ENCODE results near the gene LSMEM2. TPM values are rescaled to one million over a fixed set of nuclear protein-coding genes. Genes with fewer than 3 reads are reported as not detected.
A peak's percentile ranks its signal among the peaks of the same experiment; 100 is the strongest.

The LSMEM2 gene
- total RNA-seq, 1 donor from 2014 or later = not detected

DNA sequence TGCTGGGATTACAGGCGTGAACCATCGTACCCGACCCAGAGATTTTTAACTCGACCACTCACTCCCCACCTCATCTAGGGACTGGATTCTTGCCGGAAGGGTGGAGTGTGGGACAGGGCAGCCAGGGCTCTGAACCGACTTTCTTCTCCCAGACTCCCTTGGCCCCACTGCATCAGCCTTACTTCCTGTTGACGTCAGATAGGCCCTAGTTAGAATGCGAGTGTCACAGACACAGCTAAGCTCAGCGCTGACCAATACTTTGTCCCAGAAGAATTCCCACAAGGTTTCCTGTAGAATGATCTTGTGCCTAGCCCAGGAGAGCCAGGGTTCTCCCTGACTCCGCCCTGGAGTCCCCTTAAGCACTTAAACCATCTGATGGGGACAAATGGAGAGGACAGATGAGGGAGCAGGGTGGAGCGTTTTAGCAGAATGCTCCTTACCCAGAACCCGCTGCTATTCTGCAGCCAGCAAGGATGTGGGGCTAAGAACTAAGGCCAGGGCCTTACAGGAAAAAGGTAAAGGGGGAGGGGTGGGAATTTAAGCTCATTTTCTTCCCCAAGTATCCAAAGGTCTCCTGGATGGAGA lies 54.9 kb downstream of the LSMEM2 start:
- H3K36me3 ChIP-seq (ENCODE audit: control insufficient read depth, insufficient read depth, low read length) = peaks cover 1% of the 10 kb centered on the region
- DNase-seq (ENCODE audit: low read depth) = no peak
- no peaks in the 10 kb centered on the region for H3K27me3 ChIP-seq (ENCODE audit: control insufficient read depth, insufficient read depth, low read length)
- H3K4me3 ChIP-seq (ENCODE audit: low read depth, low read length) = no peak overlapping the region
- TF ChIP-seq, protein P1, sequence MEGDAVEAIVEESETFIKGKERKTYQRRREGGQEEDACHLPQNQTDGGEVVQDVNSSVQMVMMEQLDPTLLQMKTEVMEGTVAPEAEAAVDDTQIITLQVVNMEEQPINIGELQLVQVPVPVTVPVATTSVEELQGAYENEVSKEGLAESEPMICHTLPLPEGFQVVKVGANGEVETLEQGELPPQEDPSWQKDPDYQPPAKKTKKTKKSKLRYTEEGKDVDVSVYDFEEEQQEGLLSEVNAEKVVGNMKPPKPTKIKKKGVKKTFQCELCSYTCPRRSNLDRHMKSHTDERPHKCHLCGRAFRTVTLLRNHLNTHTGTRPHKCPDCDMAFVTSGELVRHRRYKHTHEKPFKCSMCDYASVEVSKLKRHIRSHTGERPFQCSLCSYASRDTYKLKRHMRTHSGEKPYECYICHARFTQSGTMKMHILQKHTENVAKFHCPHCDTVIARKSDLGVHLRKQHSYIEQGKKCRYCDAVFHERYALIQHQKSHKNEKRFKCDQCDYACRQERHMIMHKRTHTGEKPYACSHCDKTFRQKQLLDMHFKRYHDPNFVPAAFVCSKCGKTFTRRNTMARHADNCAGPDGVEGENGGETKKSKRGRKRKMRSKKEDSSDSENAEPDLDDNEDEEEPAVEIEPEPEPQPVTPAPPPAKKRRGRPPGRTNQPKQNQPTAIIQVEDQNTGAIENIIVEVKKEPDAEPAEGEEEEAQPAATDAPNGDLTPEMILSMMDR (IDR thresholded peaks at IDR 0.05; ENCODE audit: insufficient read depth, low read length, poor library complexity, severe bottlenecking) = no peak

DNA sequence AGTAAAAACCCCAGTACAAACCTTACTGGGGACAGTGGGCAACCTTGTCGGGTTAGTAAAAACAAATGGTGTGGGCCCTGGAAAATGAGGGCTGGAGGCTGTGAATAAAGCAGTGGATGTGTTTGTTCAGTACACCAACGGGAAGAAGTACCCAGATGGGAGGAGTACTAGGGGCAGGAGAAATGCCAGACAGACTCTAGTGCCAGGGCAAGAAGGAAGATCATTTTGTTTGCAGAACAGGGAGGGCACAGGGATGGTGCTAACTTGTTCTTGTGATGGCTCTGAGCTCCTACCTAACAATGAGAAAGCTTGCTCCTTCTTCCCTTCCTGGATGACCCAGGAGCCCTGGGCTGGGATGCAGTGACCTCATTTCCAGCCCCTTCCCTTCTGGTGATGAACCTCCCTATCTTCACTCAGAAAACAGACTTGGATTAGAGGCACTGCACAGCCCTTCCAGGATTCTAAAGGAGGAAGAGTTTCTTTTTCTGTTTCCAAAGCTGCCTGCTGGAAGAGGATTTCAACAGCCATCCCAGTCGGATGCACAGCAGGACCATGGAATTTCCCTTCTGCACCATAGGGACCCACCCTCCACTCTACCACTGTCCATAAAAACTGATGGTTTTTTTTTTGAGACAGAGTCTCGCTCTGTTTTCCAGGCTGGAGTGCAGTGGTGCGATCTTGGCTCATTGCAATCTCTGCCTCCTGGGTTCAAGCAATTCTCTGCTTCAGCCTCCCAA lies 55.6 kb downstream of the LSMEM2 start:
- DNase-seq (ENCODE audit: low read depth) = no peak
- Histone ChIP-seq H3K4me3 (ENCODE audit: low read depth, low read length) (no peak overlapping the region), H3K36me3 (ENCODE audit: control insufficient read depth, insufficient read depth, low read length) (peaks cover 1% of the 10 kb centered on the region), H3K27me3 (ENCODE audit: control insufficient read depth, insufficient read depth, low read length) (no peaks in the 10 kb centered on the region)
- TF ChIP-seq, protein P1 (IDR thresholded peaks at IDR 0.05; ENCODE audit: insufficient read depth, low read length, poor library complexity, severe bottlenecking) = no peak

DNA sequence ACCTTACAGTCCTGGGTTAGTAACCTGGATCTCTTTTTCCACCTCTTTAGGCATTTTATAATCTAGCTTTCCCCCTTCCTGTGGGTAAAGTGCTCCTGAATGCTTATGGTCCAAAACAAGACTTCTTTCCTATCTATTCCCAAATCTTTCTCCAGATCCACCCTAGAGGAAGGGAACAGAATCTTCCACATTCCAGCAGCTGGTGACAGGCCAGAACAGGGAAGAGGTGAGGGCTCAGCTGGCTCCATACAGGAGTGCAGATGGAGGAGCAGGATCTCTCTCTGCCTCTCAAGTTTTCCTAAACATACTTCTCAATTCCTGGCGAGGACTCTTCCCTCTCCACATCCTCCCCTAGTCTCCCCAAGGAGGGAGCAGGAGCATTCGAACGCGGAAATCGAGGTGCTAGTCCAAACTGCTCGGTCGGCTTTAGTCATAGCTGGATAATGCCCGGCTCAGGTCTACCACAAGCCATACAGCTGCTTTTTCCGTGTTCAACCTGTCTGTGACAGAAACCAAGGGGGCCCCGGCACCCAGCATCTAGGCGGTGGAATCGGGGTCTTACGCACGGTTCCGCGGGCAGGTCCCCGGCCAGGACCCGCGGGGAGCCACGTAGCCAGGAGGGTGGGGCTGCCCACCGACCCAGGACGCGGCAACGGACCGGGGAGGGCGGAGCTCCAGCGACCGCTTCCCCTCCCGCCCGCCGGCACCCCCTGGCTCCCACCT lies 57.7 kb downstream of the LSMEM2 start:
- Histone ChIP-seq H3K27me3 (ENCODE audit: control insufficient read depth, insufficient read depth, low read length) (peaks cover 11% of the 10 kb centered on the region), H3K4me3 (ENCODE audit: low read depth, low read length) (peak overlapping the region; percentile 74), H3K36me3 (ENCODE audit: control insufficient read depth, insufficient read depth, low read length) (no peaks in the 10 kb centered on the region)
- DNase-seq (ENCODE audit: low read depth) = no peak
- TF ChIP-seq, protein P1 (IDR thresholded peaks at IDR 0.05; ENCODE audit: insufficient read depth, low read length, poor library complexity, severe bottlenecking) = no peak

DNA sequence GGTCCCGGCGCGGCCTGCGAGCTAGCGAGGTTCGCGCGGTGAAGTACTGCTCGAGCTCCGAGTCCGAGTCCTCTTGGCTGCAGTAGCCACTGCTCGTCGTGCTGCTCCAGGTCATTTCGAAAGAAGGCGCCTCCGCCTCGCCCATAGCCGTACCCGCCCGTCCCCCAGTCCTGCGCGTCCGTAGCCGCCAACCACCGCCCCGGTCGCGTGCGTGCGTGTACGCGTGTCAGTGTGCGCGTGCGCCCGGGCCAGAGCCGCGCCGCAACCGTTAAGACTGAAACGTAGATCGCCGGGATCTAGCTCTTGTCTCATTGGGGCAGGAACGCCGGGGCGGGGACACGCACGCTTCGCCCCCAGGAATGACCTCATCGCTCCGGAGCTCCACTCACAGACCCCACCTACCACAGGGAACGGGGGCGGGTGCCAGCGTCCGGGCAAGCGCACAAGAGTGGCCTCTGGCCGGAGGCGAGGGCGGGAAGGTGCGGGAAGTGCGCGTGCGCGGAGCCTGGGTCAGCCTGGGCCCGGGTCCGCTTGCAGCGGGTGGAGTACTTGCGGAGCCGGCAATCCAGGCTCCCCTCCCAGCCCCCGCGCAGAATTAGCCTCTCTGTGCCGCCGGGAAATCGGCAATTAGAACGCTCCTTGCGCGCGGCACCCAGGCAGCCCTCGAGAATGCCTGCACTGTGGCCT lies 58.4 kb downstream of the LSMEM2 start:
- TF ChIP-seq, protein P1 (IDR thresholded peaks at IDR 0.05; ENCODE audit: insufficient read depth, low read length, poor library complexity, severe bottlenecking) = no peak
- DNase-seq (ENCODE audit: low read depth) = peak; percentile 95
- Histone ChIP-seq H3K4me3 (ENCODE audit: low read depth, low read length) (peak overlapping the region; percentile 74), H3K27me3 (ENCODE audit: control insufficient read depth, insufficient read depth, low read length) (peaks cover 11% of the 10 kb centered on the region), H3K36me3 (ENCODE audit: control insufficient read depth, insufficient read depth, low read length) (no peaks in the 10 kb centered on the region)

Other genes starting within 250 kb of the LSMEM2 start
- gene RBM5, start 190.2 kb upstream of the LSMEM2 start, total RNA-seq = 84.5 and 94.1 TPM in 2 replicates
- gene SEMA3F, start 123.8 kb upstream of the LSMEM2 start, total RNA-seq = 79.8 and 85.4 TPM in 2 replicates
- gene GNAT1, start 87.5 kb upstream of the LSMEM2 start, total RNA-seq = not detected in 2 replicates
- gene SLC38A3, start 73.8 kb upstream of the LSMEM2 start, total RNA-seq = 0.13 and 0.48 TPM in 2 replicates
- 208 and 221 TPM in 2 replicates for gene GNAI2, start 42.9 kb upstream of the LSMEM2 start, total RNA-seq
- 17.9 and 18.4 TPM in 2 replicates for gene SEMA3B, start 9.9 kb upstream of the LSMEM2 start, total RNA-seq
- gene IFRD2, start 13.3 kb downstream of the LSMEM2 start, total RNA-seq = 77.7 and 113 TPM in 2 replicates
- 7.6 and 7.9 TPM in 2 replicates for gene HYAL3, start 20.3 kb downstream of the LSMEM2 start, total RNA-seq
- 8.5 and 12.3 TPM in 2 replicates for gene NAA80, start 20.3 kb downstream of the LSMEM2 start, total RNA-seq
- gene HYAL1, start 24.5 kb downstream of the LSMEM2 start, total RNA-seq = 0.14 TPM in 1 of 2 replicates, not detected in the other
- gene HYAL2, start 43.7 kb downstream of the LSMEM2 start, total RNA-seq = 89.3 and 104 TPM in 2 replicates
- gene TUSC2, start 49.1 kb downstream of the LSMEM2 start, total RNA-seq = 40.3 and 58.3 TPM in 2 replicates
- gene RASSF1, start 61.7 kb downstream of the LSMEM2 start, total RNA-seq = 16.6 and 19.9 TPM in 2 replicates
- gene ZMYND10, start 66.6 kb downstream of the LSMEM2 start, total RNA-seq = 1.7 TPM in 1 of 2 replicates, not detected in the other
- gene NPRL2, start 71.7 kb downstream of the LSMEM2 start, total RNA-seq = 18.0 and 19.0 TPM in 2 replicates
- 22.3 and 24.0 TPM in 2 replicates for gene CYB561D2, start 71.8 kb downstream of the LSMEM2 start, total RNA-seq
- gene TMEM115, start 80.4 kb downstream of the LSMEM2 start, total RNA-seq = 82.5 and 90.0 TPM in 2 replicates
- 0.21 and 0.55 TPM in 2 replicates for gene CACNA2D2, start 224.5 kb downstream of the LSMEM2 start, total RNA-seq